ENCODE data around the gene PSME2. TPM values are rescaled to one million over a fixed set of nuclear protein-coding genes. Genes with fewer than 3 reads are reported as not detected.
"Not testable (repeated sequence)": the region's sequence is repeated elsewhere in the genome, so short reads cannot be mapped to it uniquely, and the experiment has no call there.

Gene PSME2
- total RNA-seq, 2 experiments from 2014 or later: 395 to 405 TPM

- Mint-ChIP-seq H3K27me3 (no peaks in the 10 kb centered on the region), H3K27ac (peak within 1 kb of the TSS; percentile 100), H3K36me3 (ENCODE audit: low read depth) (peaks cover 42% of the 10 kb centered on the region), H3K4me1 (peaks cover 42% of the 10 kb centered on the region), H3K4me3 (peak within 1 kb of the TSS; percentile 98), H3K9me3 (no peaks in the 10 kb centered on the region)
- ChIA-PET POLR2A (interaction anchor here (0.8 to 12.4 kb wide), 47 partner anchors 10 to 327 kb away, joined by 3 to 448 read pairs (median 6); partner anchors contain the start of genes CARMIL3, CBLN3, CHMP4A and CIDEB), CTCF (interaction anchor here (1.0 to 4.5 kb wide), 23 partner anchors 10 to 794 kb away, joined by 3 to 39 read pairs (median 7); partner anchors contain the start of genes CARMIL3, CIDEB, DHRS4 and EMC9)
- peak; percentile 98 for DNase-seq
Observed at GRCh38 chr14:24114532-24115421, 31.6 kb downstream of the PSME2 start, which contains the start of the genes DCAF11 and NRL. Gene DCAF11, plus strand, starts transcription at chr14:24114777. Its CDS starts 818 bp downstream, at chr14:24115595. Gene NRL, minus strand, starts transcription at chr14:24114949. Its CDS starts 32,101 bp downstream, at chr14:24082848.

DNA sequence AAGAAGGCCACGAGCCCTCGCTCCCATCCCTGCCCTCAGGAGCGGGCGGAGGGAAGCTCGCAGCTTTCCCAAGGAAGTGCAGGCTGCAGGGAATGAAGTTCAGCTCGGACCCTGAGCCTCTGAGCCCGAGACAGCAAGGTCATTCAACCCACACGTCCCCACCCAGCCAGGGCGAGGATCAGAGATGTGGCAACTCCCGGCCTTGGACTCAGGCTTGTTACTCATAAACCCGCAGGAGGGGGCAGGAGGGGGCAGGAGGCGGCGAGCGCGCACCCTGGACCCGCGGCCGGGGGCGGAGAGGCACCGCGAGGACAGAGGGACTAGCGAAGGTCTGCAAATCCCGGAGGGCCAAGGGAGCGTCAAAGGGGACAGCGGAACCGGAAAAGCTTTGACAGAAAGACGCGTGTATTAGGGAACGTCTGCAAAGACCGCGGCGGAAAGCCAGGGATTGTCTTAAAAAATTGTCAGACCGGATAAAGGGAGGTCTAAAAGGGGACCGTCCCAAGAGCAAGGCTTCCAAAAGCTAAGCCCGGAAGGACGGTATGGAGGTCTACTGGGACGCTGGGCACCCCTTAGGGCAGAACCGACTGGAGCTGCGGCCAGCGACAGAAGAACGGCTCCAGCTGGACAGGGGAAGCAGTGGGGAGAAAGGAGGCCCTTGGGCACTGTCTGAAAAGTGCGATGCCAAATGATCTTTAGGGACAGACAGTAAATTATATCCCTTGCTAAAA, 32.4 kb downstream of the PSME2 start:
- Mint-ChIP-seq H3K4me3 (peak overlapping the region; percentile 98), H3K27ac (peak overlapping the region; percentile 100), H3K4me1 (peaks cover 48% of the 10 kb centered on the region), H3K36me3 (ENCODE audit: low read depth) (peaks cover 34% of the 10 kb centered on the region), H3K9me3 (no peaks in the 10 kb centered on the region), H3K27me3 (no peaks in the 10 kb centered on the region)
- CTCF ChIA-PET: interaction anchor here (0.5 to 4.5 kb wide), 23 partner anchors 12 to 793 kb away, joined by 3 to 39 read pairs (median 7); partner anchors contain the start of genes CARMIL3, CIDEB, DHRS4 and EMC9
- DNase-seq: peak; percentile 86
- POLR2A ChIA-PET: interaction anchor here (0.8 to 12.4 kb wide), 44 partner anchors 9 to 323 kb away, joined by 3 to 448 read pairs (median 6); partner anchors contain the start of genes CARMIL3, CBLN3, CHMP4A and CIDEB

DNA sequence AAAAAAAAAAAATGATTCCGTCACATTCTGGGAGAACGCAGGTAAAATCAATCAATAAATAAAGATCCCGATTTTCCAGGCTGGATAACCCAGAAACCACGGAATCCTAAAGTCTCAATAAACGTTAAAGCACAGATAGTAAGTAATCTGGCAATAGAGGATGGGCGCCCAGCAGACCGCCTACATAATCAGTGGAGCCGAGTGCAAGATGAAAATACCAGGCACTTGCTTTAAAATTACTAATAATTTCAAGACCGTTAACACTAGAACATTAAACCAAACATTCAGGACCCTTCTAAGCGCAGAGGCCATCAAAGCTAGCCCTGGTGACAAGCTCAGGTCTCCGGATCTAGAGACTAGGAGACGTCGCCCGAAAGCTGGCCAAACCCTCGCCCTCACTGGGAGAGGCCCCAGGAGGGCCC, 33.0 kb downstream of the PSME2 start:
- CTCF ChIA-PET: interaction anchor here (0.8 to 4.5 kb wide), 12 partner anchors 19 to 793 kb away, joined by 3 to 39 read pairs (median 10); partner anchors contain the start of genes DHRS4, EMC9, IRF9 and PCK2
- no peaks in the 10 kb centered on the region for H3K27me3 Mint-ChIP-seq
- H3K9me3 Mint-ChIP-seq: no peaks in the 10 kb centered on the region
- peaks cover 51% of the 10 kb centered on the region for H3K4me1 Mint-ChIP-seq
- peaks cover 28% of the 10 kb centered on the region for H3K36me3 Mint-ChIP-seq (ENCODE audit: low read depth)
- H3K27ac Mint-ChIP-seq: peak overlapping the region; percentile 100
- peak overlapping the region; percentile 98 for H3K4me3 Mint-ChIP-seq
- DNase-seq: no peak
- POLR2A ChIA-PET: interaction anchor here (0.6 to 12.4 kb wide), 31 partner anchors 8 to 317 kb away, joined by 3 to 448 read pairs (median 9); partner anchors contain the start of genes CARMIL3, CBLN3, CHMP4A and CIDEB

- ChIA-PET CTCF (interaction anchor here (0.8 to 9.8 kb wide), 10 partner anchors 16 to 321 kb away, joined by 3 to 254 read pairs (median 5); partner anchors contain the start of genes EMC9, IRF9, PCK2 and PSME1), POLR2A (interaction anchor here (0.7 to 8.2 kb wide), 10 partner anchors 15 to 58 kb away, joined by 3 to 149 read pairs (median 6); partner anchors contain the start of genes EMC9, IRF9, PCK2 and PSME1)
- Mint-ChIP-seq H3K4me3 (no peak overlapping the region), H3K27ac (no peak overlapping the region), H3K27me3 (no peaks in the 10 kb centered on the region), H3K4me1 (peaks cover 47% of the 10 kb centered on the region), H3K9me3 (no peaks in the 10 kb centered on the region), H3K36me3 (ENCODE audit: low read depth) (peaks cover 4% of the 10 kb centered on the region)
- no peak for DNase-seq
Observed at GRCh38 chr14:24110523-24110922, 35.9 kb downstream of the PSME2 start.

GRCh38 chr14:24110060-24110459, 36.4 kb downstream of the PSME2 start:
- no peak overlapping the region for H3K27ac Mint-ChIP-seq
- POLR2A ChIA-PET: interaction anchor here (0.6 to 8.2 kb wide), 12 partner anchors 14 to 1608 kb away, joined by 3 to 149 read pairs (median 4); partner anchors contain the start of genes EMC9, IRF9, PCK2 and PSME1

DNA sequence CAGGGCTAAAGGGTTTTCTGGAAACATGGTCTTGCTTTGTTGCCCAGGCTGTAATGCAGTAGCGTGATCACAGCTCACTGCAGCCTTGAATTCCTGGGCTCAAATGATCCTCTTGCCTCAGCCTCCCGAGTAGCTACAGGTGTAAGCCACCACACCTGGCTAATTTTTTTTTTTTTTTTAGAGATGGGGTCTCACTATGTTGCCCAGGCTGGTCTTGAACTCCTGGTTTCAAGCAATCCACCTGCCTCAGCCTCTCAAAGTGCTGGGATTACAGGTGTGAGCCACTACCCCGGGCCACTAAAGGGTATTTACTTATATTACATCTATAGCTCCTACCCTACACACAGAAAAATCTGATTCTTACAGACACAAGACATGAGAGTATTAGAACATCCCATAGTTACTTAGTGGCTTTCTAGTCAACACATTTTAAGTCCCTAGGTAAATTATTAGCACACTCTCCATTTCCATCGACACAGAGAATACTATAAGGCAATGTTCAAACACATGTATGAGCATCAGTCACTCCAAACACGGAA, 38.0 kb downstream of the PSME2 start:
- Mint-ChIP-seq H3K27ac (peak overlapping the region; percentile 98), H3K4me1 (peaks cover 43% of the 10 kb centered on the region), H3K4me3 (peak overlapping the region; percentile 8), H3K36me3 (ENCODE audit: low read depth) (peaks cover 18% of the 10 kb centered on the region), H3K27me3 (no peaks in the 10 kb centered on the region), H3K9me3 (no peaks in the 10 kb centered on the region)
- POLR2A ChIA-PET: interaction anchor here (0.5 to 8.2 kb wide), 20 partner anchors 8 to 566 kb away, joined by 3 to 149 read pairs (median 7); partner anchors contain the start of genes CARMIL3, CHMP4A, EMC9 and IRF9
- no peak for DNase-seq
- CTCF ChIA-PET: interaction anchor here (0.6 to 9.8 kb wide), 36 partner anchors 10 to 476 kb away, joined by 3 to 254 read pairs (median 5); partner anchors contain the start of genes CARMIL3, CIDEB, EMC9 and IRF9

More at GRCh38 chr14:24110060-24110459, 36.4 kb downstream of the PSME2 start:
- no peaks in the 10 kb centered on the region for H3K9me3 Mint-ChIP-seq
- peaks cover 43% of the 10 kb centered on the region for H3K4me1 Mint-ChIP-seq
- no peaks in the 10 kb centered on the region for H3K27me3 Mint-ChIP-seq
- CTCF ChIA-PET: interaction anchor here (0.8 to 9.8 kb wide), 11 partner anchors 16 to 321 kb away, joined by 3 to 254 read pairs (median 5); partner anchors contain the start of genes EMC9, IRF9, PCK2 and PSME1
- H3K36me3 Mint-ChIP-seq (ENCODE audit: low read depth): peaks cover 3% of the 10 kb centered on the region
- no peak overlapping the region for H3K4me3 Mint-ChIP-seq
- no peak for DNase-seq

- ChIA-PET POLR2A (interaction anchor here (1.2 to 8.2 kb wide), 10 partner anchors 11 to 54 kb away, joined by 3 to 149 read pairs (median 10); partner anchors contain the start of genes EMC9, IRF9, PCK2 and PSME1), CTCF (interaction anchor here (1.1 to 9.8 kb wide), 6 partner anchors 13 to 99 kb away, joined by 3 to 254 read pairs (median 15); partner anchors contain the start of genes IRF9 and PCK2)
Observed at GRCh38 chr14:24106672-24107271, 39.6 kb downstream of the PSME2 start.

DNA sequence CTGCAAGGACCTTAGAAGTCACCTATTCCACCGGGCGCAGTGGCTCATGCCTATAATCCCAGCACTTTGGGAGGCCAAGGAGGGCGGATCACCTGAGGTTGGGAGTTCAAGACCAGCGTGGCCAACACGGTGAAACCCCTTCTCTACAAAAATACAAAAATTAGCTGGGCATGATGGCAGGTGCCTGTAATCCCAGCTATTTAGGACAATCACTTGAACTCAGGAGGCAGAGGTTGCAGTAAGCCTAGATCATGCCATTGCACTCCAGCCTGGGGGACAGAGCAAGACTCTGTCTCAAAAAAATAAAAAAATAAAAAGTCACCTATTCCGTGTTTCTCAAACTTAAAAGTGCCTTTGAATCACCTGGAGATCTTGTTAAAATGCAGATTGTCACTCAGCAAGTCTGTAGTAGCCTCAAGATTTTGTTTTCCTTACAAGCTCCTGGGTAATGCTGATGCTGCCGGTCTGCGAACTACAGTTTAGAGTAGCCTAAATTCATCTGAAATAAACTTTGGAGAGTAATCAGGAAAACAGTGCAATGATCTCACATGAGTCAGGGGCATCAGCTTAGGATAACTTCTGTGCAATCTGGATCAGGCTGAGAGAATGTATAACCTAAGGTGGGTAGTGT, 40.7 kb downstream of the PSME2 start:
- CTCF ChIA-PET: interaction anchor here (1.1 to 9.8 kb wide), 4 partner anchors 12 to 98 kb away, joined by 3 to 254 read pairs (median 86); partner anchors contain the start of genes IRF9 and PCK2
- DNase-seq, H3K27me3 Mint-ChIP-seq, H3K9me3 Mint-ChIP-seq, H3K27ac Mint-ChIP-seq, H3K4me3 Mint-ChIP-seq: not testable (repeated sequence)
- Mint-ChIP-seq H3K36me3 (ENCODE audit: low read depth) (peaks cover 36% of the 10 kb centered on the region), H3K4me1 (peaks cover 38% of the 10 kb centered on the region)
- POLR2A ChIA-PET: interaction anchor here (1.2 to 8.2 kb wide), 7 partner anchors 8 to 55 kb away, joined by 3 to 149 read pairs (median 15); partner anchors contain the start of genes DCAF11, EMC9, IRF9 and NRL

More at GRCh38 chr14:24106672-24107271, 39.6 kb downstream of the PSME2 start:
- no peak overlapping the region for H3K4me3 Mint-ChIP-seq
- H3K36me3 Mint-ChIP-seq (ENCODE audit: low read depth): peaks cover 31% of the 10 kb centered on the region
- H3K27ac Mint-ChIP-seq: no peak overlapping the region
- H3K9me3 Mint-ChIP-seq: no peaks in the 10 kb centered on the region
- H3K4me1 Mint-ChIP-seq: peaks cover 43% of the 10 kb centered on the region
- no peak for DNase-seq
- no peaks in the 10 kb centered on the region for H3K27me3 Mint-ChIP-seq

- no peak overlapping the region for H3K27ac Mint-ChIP-seq
- POLR2A ChIA-PET: interaction anchor here (1.4 to 8.2 kb wide), 3 partner anchors 8 to 43 kb away, joined by 3 to 149 read pairs (median 15); partner anchors contain the start of genes DCAF11, NRL, PCK2 and PSME2
Observed at GRCh38 chr14:24103451-24103850, 43.0 kb downstream of the PSME2 start.

DNA sequence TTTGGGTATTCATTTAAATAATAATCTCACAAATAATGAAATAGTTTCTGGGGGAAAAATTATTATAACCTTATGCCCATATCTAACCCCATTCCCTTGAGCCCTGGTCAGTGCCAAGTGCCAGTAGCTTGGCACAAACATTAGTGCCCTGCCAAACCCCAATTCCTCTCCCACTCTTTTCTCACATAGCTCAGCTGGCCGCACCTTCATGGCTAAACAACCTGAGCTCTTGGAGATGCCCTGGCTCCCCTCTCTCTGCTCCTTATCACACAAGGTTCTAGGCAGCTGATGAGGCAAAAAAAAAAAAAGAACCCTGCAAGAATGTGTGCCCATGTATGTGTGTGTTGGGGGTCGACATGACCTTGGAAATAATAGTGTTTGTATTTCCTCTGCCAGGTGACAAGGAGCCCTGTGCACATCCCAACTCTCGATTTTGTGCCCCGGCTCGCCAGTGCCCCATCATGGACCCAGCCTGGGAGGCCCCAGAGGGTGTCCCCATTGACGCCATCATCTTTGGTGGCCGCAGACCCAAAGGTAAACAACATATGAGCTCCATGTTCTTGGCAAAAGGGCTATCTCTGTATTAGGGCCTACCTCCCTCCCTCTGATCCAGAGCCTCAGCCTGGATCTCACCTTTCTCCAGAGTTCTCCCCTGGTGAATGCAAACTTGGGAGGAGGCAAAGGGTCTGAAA, 43.9 kb downstream of the PSME2 start:
- H3K4me1 Mint-ChIP-seq: peaks cover 18% of the 10 kb centered on the region
- no peaks in the 10 kb centered on the region for H3K9me3 Mint-ChIP-seq
- ChIA-PET POLR2A (interaction anchor here (1.0 to 2.8 kb wide), 4 partner anchors 12 to 59 kb away, joined by 3 to 15 read pairs (median 4); partner anchors contain the start of genes DCAF11, IRF9, NRL and PSME2), CTCF (interaction anchor here (0.7 to 9.8 kb wide), 3 partner anchors 9 to 17 kb away, joined by 3 to 254 read pairs (median 3); partner anchors contain the start of gene PCK2)
- no peak overlapping the region for H3K4me3 Mint-ChIP-seq
- H3K27me3 Mint-ChIP-seq: no peaks in the 10 kb centered on the region
- DNase-seq: no peak
- no peak overlapping the region for H3K27ac Mint-ChIP-seq
- H3K36me3 Mint-ChIP-seq (ENCODE audit: low read depth): peaks cover 62% of the 10 kb centered on the region

More at GRCh38 chr14:24103451-24103850, 43.0 kb downstream of the PSME2 start:
- no peaks in the 10 kb centered on the region for H3K27me3 Mint-ChIP-seq
- no peaks in the 10 kb centered on the region for H3K9me3 Mint-ChIP-seq
- H3K36me3 Mint-ChIP-seq (ENCODE audit: low read depth): peaks cover 56% of the 10 kb centered on the region
- peaks cover 24% of the 10 kb centered on the region for H3K4me1 Mint-ChIP-seq
- CTCF ChIA-PET: interaction anchor here (9.8 kb wide), 1 partner anchor 10 kb away, joined by 254 read pairs; the partner anchor contains the start of gene PCK2
- H3K4me3 Mint-ChIP-seq: no peak overlapping the region
- no peak for DNase-seq
